GM12892 (cell line): ENCODE data around the gene COG7.

ENCODE experiments used
- POLR2A ChIP-seq: IDR thresholded peaks from 2 replicates; pipeline ENCODE4 v1.6.1; 2011; ENCODE audit warnings: low read depth, low read length, control low read depth
- POLR2AphosphoS5 ChIP-seq: IDR thresholded peaks from 2 replicates; pipeline ENCODE4 v1.6.1; 2011; ENCODE audit warnings: low read depth, low read length, control low read depth
- TAF1 ChIP-seq: IDR thresholded peaks from 2 replicates; pipeline ENCODE4 v1.6.1; 2011; ENCODE audit warnings: low read depth, mild to moderate bottlenecking, control low read depth, low read length, borderline replicate concordance

DNA sequence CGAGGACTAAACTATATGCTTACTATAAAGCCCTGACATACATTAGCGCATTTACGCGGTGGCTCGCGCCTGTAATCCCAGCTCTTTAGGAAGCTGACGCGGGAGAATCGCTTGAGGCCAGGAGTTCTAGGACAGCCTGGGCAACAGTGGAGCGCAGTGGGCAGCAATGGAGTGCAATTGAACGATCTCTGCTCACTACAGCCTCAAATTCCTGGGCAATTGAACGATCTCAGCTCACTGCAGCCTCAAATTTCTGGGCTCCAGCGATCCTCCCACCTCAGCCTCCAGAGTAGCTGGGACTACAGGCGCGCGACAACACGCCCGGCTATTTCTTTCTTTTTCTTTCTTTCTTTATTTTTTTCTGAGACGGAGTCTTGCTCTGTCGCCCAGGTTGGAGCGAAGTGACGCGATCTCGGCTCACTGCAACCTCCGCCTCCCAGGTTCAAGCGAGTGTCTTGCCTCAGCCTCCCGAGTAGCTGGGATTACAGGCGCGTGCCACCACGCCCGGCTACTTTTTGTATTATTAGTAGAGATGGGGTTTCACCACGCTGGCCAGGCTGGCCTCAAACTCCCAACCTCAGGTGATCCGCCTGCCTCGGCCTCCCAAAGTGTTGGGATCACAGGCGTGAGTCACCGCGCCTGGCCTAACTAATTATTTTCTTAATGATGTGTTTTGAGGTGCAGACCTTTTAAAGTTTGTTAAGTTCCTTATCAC, 506 bp upstream of the COG7 start:
- no peak for TF ChIP-seq POLR2A
- no peak for TF ChIP-seq POLR2AphosphoS5
- TF ChIP-seq TAF1: no peak
